ENCODE data around the gene ZCCHC24.
A peak's percentile ranks its signal among the peaks of the same experiment; 100 is the strongest.

The ZCCHC24 gene

DNA sequence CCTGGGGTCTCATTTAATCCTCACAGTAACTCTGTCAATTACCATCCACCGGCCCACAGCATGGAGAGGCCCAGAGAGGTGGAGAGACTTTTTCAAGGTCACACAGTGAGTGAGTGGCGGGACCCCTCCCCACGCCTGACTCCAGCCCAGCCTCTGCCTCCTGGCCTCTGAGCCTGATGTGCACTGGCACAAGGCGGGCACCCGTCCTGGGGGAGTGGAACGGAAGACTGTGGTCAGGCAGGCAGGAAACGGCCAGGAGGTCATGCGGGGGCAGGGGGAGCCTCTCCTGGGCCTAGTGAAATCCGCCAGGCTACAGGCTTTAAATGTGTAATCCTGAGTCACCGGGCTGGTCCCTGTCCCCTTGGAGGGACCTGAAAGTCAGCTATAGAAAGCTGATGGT is 32.2 kb downstream of the ZCCHC24 start:
- TF ChIP-seq, protein P1, sequence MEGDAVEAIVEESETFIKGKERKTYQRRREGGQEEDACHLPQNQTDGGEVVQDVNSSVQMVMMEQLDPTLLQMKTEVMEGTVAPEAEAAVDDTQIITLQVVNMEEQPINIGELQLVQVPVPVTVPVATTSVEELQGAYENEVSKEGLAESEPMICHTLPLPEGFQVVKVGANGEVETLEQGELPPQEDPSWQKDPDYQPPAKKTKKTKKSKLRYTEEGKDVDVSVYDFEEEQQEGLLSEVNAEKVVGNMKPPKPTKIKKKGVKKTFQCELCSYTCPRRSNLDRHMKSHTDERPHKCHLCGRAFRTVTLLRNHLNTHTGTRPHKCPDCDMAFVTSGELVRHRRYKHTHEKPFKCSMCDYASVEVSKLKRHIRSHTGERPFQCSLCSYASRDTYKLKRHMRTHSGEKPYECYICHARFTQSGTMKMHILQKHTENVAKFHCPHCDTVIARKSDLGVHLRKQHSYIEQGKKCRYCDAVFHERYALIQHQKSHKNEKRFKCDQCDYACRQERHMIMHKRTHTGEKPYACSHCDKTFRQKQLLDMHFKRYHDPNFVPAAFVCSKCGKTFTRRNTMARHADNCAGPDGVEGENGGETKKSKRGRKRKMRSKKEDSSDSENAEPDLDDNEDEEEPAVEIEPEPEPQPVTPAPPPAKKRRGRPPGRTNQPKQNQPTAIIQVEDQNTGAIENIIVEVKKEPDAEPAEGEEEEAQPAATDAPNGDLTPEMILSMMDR (IDR thresholded peaks at IDR 0.05), result no peak
- Mint-ChIP-seq H3K4me3 (no peak overlapping the region), H3K4me1 (peaks cover 23% of the 10 kb centered on the region), H3K36me3 (ENCODE audit: low read depth) (peaks cover 2% of the 10 kb centered on the region), H3K27me3 (ENCODE audit: low read depth, poor library complexity) (peaks cover 2% of the 10 kb centered on the region), H3K9me3 (no peaks in the 10 kb centered on the region), H3K27ac (no peak overlapping the region)
- no peak for DNase-seq

DNA sequence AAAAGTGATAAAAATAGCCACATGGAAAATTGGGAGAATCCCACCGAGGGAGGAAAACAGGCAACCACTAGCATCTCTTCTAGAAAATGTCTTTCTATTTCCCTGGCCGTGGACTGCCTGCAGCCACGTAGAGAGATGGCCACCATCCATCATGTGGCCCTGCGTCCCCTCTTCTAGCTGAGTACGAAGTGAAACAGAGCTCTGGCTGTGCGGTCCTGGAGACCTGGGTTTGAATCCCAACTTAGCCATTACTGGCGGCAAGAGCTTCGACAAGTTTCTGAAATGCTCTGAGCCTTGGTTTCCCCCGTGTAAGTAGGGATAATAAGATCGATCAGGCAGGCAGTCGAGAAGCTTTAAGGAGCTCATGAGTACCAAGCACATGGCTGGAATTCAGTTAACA is 32.9 kb downstream of the ZCCHC24 start:
- Mint-ChIP-seq H3K9me3 (no peaks in the 10 kb centered on the region), H3K27me3 (ENCODE audit: low read depth, poor library complexity) (peaks cover 2% of the 10 kb centered on the region), H3K4me1 (peaks cover 22% of the 10 kb centered on the region), H3K36me3 (ENCODE audit: low read depth) (no peaks in the 10 kb centered on the region), H3K4me3 (no peak overlapping the region), H3K27ac (no peak overlapping the region)
- TF ChIP-seq, protein P1 (IDR thresholded peaks at IDR 0.05), result no peak
- DNase-seq, result no peak

DNA sequence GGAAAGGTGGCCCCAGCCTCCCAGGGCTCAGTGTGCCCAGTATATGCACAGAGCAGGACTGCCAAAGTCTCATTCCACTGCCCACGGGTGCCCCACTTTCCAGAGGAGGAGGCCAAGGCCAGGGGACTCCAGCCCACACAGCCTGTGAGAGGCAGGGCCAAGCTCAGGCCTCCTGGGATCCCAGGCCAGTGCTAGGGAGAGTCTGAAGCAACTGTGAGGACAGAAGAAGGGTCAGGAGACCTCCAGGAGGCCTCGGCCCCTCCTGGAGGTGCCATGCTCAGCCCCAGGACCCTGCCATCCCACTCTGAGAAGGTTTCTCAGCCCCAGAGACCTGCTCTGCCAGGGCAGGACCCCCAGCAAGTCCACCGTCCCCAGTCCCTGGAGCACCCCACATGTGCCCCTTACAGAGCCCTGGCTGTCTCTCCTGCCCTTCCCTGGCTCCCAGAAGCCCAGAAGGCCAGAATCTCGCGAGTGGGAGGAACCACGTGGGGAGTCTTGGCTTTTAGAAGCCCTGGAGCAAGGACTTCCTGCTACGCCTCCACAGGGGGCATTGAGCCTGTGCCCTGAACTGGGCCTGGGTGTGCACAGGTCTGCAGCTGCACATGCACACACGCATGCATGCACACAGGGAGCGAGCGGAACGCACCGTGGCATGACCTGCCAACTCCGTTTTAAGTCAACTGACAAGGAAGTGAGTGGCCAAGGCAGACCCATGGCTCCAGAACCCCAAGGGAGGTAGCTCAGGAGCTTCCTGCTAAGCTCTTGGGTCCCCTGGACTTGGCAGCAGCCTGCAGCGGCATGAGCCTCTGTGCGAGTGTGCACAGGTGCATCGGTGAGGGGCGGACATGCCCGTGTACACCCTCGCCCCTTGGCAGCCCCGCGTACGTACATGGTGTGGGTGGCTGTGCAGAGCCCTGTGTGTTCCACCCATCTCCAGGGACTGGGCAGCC is 33.6 kb downstream of the ZCCHC24 start:
- no peak overlapping the region for H3K27ac Mint-ChIP-seq
- H3K4me1 Mint-ChIP-seq, result peaks cover 24% of the 10 kb centered on the region
- TF ChIP-seq, protein P1 (IDR thresholded peaks at IDR 0.05), result no peak
- peaks cover 2% of the 10 kb centered on the region for H3K27me3 Mint-ChIP-seq (ENCODE audit: low read depth, poor library complexity)
- DNase-seq, result no peak
- no peaks in the 10 kb centered on the region for H3K9me3 Mint-ChIP-seq
- H3K4me3 Mint-ChIP-seq, result no peak overlapping the region
- H3K36me3 Mint-ChIP-seq (ENCODE audit: low read depth), result no peaks in the 10 kb centered on the region

DNA sequence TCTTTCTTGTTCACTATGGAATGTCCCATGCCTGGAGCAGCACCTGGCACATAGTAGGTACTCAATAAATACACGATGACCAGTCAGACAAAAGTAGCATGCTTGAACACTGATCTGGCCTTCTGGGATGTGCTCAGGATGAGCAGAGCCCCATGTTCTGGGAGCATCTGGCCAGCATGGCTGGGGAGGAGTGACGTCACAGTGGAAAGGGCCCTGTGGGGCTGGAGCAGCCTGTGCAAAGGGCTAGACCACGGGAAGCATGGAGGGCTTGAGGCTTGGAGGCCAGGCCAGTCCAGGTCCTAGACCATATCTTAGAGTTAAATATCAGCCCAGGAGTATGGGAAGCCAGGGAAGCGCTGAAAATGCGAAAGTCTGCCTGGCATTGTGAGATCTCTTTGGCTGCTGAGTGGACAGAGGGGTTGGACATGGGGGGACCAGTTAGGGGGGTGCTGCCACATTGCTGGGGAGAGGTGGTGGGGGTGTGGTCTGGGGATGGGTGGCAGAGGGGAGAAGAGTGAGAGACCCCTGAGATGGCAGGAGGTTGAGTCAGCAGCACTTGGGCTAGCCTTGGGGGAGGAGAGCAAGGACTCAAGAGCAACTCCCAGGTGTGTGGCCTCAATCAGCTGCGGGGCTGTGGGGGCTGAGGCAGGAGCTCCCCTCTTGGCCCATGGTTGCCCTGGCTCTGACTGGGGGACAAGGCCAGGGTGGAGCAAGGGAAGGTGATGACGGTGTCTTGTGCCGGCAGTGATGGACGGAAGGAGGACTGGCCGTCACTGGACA is 34.9 kb downstream of the ZCCHC24 start:
- no peaks in the 10 kb centered on the region for H3K36me3 Mint-ChIP-seq (ENCODE audit: low read depth)
- TF ChIP-seq, protein P1 (IDR thresholded peaks at IDR 0.05), result no peak
- H3K9me3 Mint-ChIP-seq, result no peaks in the 10 kb centered on the region
- peak overlapping the region; percentile 6 for H3K4me3 Mint-ChIP-seq
- peaks cover 2% of the 10 kb centered on the region for H3K27me3 Mint-ChIP-seq (ENCODE audit: low read depth, poor library complexity)
- peaks cover 29% of the 10 kb centered on the region for H3K4me1 Mint-ChIP-seq
- H3K27ac Mint-ChIP-seq, result peak overlapping the region; percentile 68
- no peak for DNase-seq

DNA sequence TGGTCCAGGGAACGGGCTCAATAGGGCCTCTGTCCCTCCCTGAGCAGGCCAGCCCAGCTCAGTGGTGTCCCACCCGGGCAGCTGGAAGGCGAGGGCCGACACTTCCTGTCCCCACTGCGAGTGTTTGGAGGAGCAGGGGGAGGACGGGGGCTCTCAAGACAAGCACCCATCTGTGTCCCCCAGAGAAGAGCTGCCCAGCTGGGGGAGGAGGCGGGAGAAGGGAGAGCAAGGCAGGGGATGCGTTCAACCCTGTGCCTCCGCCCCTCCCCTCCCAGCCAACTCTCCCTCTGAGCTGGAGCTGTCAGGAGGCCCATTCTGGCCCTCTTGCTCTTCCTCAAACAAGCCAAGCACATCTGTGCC is 35.7 kb downstream of the ZCCHC24 start:
- Mint-ChIP-seq H3K27me3 (ENCODE audit: low read depth, poor library complexity) (peaks cover 2% of the 10 kb centered on the region), H3K9me3 (no peaks in the 10 kb centered on the region), H3K4me3 (peak overlapping the region; percentile 6), H3K36me3 (ENCODE audit: low read depth) (no peaks in the 10 kb centered on the region), H3K27ac (peak overlapping the region; percentile 21), H3K4me1 (peaks cover 29% of the 10 kb centered on the region)
- no peak for DNase-seq
- TF ChIP-seq, protein P1 (IDR thresholded peaks at IDR 0.05), result no peak
